Mucosa of stomach (tissue), 1 donor: ENCODE measurements around the gene FAM174C.

Experiments used
- H3K27me3 ChIP-seq: one replicate; pipeline ENCODE4 v1.7.0; 2013; ENCODE audit warnings: mild to moderate bottlenecking, low read length; ENCODE audit not compliant: control insufficient read depth, insufficient read depth
- H3K36me3 ChIP-seq: one replicate; pipeline ENCODE4 v1.7.0; 2013; ENCODE audit warnings: low read length; ENCODE audit not compliant: control insufficient read depth, insufficient read depth
- H3K4me1 ChIP-seq: one replicate; pipeline ENCODE4 v1.7.0; 2013; ENCODE audit warnings: mild to moderate bottlenecking, low read length; ENCODE audit not compliant: control insufficient read depth, insufficient read depth
- H3K4me3 ChIP-seq: one replicate; pipeline ENCODE4 v1.7.0; 2013; ENCODE audit warnings: low read length
- H3K9ac ChIP-seq: one replicate; pipeline ENCODE4 v1.7.0; 2013; ENCODE audit warnings: mild to moderate bottlenecking, low read length, moderate library complexity
- H3K9me3 ChIP-seq: one replicate; pipeline ENCODE4 v1.7.0; 2013; ENCODE audit warnings: mild to moderate bottlenecking, low read length, moderate library complexity; ENCODE audit not compliant: control insufficient read depth
- donor health status: Pancreatic carcinoma.

Gene FAM174C

GRCh38 chr19:1293782-1294604 is 18.7 kb downstream of the FAM174C start:
- H3K27me3 ChIP-seq = peaks cover 58% of the 10 kb centered on the region
- H3K9me3 ChIP-seq = no peaks in the 10 kb centered on the region
- no peak overlapping the region for H3K9ac ChIP-seq
- H3K36me3 ChIP-seq = no peaks in the 10 kb centered on the region
- peaks cover 22% of the 10 kb centered on the region for H3K4me1 ChIP-seq
- no peak overlapping the region for H3K4me3 ChIP-seq

GRCh38 chr19:1294688-1295087 is 19.4 kb downstream of the FAM174C start:
- H3K36me3 ChIP-seq = no peaks in the 10 kb centered on the region
- H3K9me3 ChIP-seq = no peaks in the 10 kb centered on the region
- peaks cover 22% of the 10 kb centered on the region for H3K4me1 ChIP-seq
- no peak overlapping the region for H3K4me3 ChIP-seq
- peaks cover 51% of the 10 kb centered on the region for H3K27me3 ChIP-seq
- no peak overlapping the region for H3K9ac ChIP-seq

- Histone ChIP-seq H3K4me1 (peaks cover 22% of the 10 kb centered on the region), H3K9ac (no peak overlapping the region), H3K4me3 (no peak overlapping the region), H3K27me3 (peaks cover 49% of the 10 kb centered on the region), H3K36me3 (no peaks in the 10 kb centered on the region), H3K9me3 (no peaks in the 10 kb centered on the region)
These were observed 20.1 kb downstream of the FAM174C start for GRCh38 chr19:1295169-1296012.

- Histone ChIP-seq H3K9ac (no peak overlapping the region), H3K4me3 (no peak overlapping the region), H3K4me1 (peaks cover 17% of the 10 kb centered on the region), H3K36me3 (no peaks in the 10 kb centered on the region), H3K9me3 (no peaks in the 10 kb centered on the region), H3K27me3 (peaks cover 42% of the 10 kb centered on the region)
These were observed 20.7 kb downstream of the FAM174C start for GRCh38 chr19:1296078-1296477.

DNA sequence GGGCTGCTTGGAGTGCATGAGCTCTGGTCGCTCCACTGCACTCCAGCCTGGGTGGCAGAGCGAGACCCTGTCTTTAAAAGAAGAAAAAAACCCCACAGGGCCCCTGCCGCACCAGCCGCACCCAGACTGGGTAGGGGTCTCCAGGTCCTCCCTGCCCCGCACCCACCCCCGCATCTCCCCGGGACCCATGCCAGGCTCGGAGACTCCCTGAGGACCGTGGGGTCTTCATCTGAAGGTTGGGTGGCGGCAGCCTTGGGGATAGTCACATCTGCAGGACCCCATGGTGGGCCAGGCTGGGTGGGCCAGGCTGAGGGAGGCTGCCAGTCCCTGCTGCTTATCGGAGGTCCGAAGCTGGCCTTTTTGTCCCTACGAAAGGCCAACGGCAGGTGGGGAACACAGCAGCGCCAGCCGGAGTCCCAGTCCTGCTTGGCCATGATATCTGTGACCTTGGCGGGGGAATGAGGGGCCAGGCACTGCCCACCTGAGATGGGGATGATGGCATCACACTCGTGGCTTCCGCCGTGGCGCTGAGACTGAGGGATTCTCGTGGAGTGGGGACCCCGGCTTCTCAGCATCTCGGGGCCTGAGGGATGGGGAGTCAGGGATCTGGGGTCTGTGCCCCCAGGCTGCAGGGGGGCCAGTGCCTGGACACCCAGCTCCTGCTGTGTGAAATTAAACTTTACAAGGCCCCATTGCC is 21.4 kb downstream of the FAM174C start:
- peaks cover 11% of the 10 kb centered on the region for H3K4me1 ChIP-seq
- H3K36me3 ChIP-seq = no peaks in the 10 kb centered on the region
- H3K27me3 ChIP-seq = peaks cover 36% of the 10 kb centered on the region

DNA sequence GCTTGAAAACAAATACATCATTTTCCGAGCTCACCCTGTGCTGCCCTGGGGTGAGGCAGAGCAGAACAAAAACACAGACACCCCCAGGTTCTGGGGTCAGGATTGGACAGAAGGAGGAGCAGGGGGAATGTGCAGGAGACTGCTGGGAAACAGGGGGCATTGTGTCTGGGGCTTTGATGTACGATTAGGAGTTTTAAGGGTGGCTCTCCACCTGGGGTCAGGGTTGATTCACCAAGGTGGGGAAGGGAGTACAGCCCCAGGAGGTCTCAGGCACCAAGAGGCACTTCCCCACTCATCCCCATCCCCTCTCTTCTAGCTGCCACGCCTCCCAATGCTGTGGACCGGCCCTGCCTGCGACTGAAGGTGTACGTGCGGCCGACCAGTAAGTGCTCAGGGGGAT is 22.9 kb downstream of the FAM174C start:
- Histone ChIP-seq H3K4me1 (peaks cover 6% of the 10 kb centered on the region), H3K36me3 (no peaks in the 10 kb centered on the region), H3K27me3 (peaks cover 29% of the 10 kb centered on the region), H3K4me3 (no peak overlapping the region), H3K9ac (no peak overlapping the region), H3K9me3 (no peaks in the 10 kb centered on the region)

More for the DNA sequence above, 21.4 kb downstream of the FAM174C start:
- no peaks in the 10 kb centered on the region for H3K9me3 ChIP-seq
- H3K4me3 ChIP-seq = no peak overlapping the region
- H3K9ac ChIP-seq = no peak overlapping the region

- Histone ChIP-seq H3K9ac (no peak overlapping the region), H3K4me3 (no peak overlapping the region), H3K27me3 (peaks cover 13% of the 10 kb centered on the region), H3K36me3 (no peaks in the 10 kb centered on the region), H3K4me1 (peaks cover 17% of the 10 kb centered on the region), H3K9me3 (no peaks in the 10 kb centered on the region)
These were observed 24.5 kb downstream of the FAM174C start for GRCh38 chr19:1299801-1300200.

DNA sequence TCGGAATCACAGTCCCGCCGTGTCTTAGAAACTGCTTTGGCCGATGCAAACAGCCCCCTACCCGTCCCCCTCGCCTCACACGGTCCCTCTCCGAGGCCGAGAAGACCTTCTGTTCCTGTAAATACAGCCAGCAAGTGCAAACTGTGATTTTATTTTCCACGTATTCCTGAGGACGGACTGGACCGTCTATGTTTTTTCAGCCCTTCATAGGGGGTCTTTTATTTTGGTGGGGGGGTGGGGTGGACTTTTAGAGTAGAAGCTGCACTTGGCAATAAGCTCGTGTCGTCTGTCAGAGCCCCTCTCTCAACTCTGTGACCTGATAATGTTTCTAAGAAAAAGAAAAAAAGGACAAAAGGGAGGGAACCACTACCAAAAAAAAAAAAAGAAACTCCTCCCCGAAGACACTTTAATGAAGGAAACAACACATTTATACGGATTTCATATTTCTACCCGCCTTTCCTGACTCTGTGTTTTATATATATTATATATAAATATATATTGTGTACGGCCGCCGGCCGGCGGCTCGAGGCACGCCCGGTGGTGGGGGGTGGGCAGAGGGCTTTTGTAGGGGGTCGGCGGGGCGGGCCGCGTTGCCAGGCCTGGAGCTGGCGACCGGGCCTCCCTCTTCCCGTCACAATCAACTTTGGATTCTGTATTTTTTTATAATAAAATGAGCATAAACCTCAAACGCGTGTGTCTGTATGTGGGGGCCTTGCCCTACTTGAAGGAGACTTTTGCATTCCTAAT is 25.6 kb downstream of the FAM174C start:
- Histone ChIP-seq H3K9me3 (no peaks in the 10 kb centered on the region), H3K27me3 (peaks cover 6% of the 10 kb centered on the region), H3K4me1 (peaks cover 16% of the 10 kb centered on the region), H3K36me3 (no peaks in the 10 kb centered on the region), H3K4me3 (no peak overlapping the region), H3K9ac (no peak overlapping the region)

DNA sequence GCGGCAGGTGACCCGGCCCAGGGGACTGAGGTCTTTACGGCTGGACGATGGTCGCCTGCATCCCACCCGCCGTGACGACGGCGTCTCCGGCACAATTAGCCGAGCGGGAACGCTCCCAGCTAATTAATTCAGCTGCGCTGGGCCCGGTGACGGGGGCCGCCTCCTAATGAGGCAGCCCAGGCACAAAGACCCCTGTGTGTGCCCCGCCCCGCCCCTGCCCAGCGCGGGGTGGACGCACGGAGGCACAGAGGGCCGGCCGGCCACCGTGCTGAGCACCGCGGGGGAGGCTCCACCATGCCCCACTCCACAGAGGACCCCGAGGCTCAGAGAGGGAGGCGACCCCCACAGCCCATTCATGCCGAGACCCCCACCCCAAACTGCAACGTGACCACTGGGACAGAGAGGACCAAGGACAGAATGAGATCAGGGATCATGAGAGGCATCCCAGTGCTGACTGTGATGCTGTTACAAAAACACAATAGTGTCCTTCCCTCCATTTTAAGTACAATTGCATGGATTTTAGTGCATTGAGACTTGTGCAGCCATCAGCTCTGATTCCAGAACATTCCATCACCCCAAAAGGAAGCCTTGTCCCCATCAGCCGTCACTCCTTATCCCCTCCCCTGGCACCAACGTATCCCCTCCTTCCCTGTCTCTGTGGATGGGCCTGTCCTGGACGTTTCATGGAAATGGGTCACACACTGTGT is 27.4 kb downstream of the FAM174C start:
- Histone ChIP-seq H3K4me1 (peaks cover 16% of the 10 kb centered on the region), H3K36me3 (no peaks in the 10 kb centered on the region), H3K9ac (no peak overlapping the region), H3K4me3 (no peak overlapping the region), H3K9me3 (no peaks in the 10 kb centered on the region), H3K27me3 (no peaks in the 10 kb centered on the region)

GRCh38 chr19:1304197-1304924 is 29.0 kb downstream of the FAM174C start:
- H3K27me3 ChIP-seq = no peaks in the 10 kb centered on the region
- no peak overlapping the region for H3K4me3 ChIP-seq
- H3K9ac ChIP-seq = no peak overlapping the region
- H3K4me1 ChIP-seq = peaks cover 16% of the 10 kb centered on the region
- H3K36me3 ChIP-seq = no peaks in the 10 kb centered on the region
- no peaks in the 10 kb centered on the region for H3K9me3 ChIP-seq
